Astrocyte of the cerebellum (primary cell): Measurements from ENCODE around the gene KIF1A.

ENCODE experiments used
- DNase-seq: peaks from one replicate; pipeline ENCODE4 v3.0.0-alpha.2; 2011; ENCODE audit warnings: low read depth
- H3K4me3 ChIP-seq: 2 replicates; pipeline ENCODE4 v1.5.1; 2011; ENCODE audit warnings: mild to moderate bottlenecking, low read depth, low read length, moderate library complexity
- in situ Hi-C: cut with HindIII; loops from 2 replicates; pipeline ENCODE4 v1.10.0; 2017; ENCODE audit warnings: low sequenced_read_pairs
- TF ChIP-seq, protein P1 (sequence below): IDR thresholded peaks from 2 replicates; pipeline ENCODE4 v1.5.1; 2012; ENCODE audit warnings: low read length, low read depth, moderate library complexity, mild to moderate bottlenecking; ENCODE audit errors: missing control alignments

Gene KIF1A

GRCh38 chr2:240722796-240723735 lies 97.0 kb downstream of the KIF1A start:
- DNase-seq = no peak
- no peak overlapping the region for H3K4me3 ChIP-seq
- in situ Hi-C loops = no loop called here
- TF ChIP-seq, protein P1, sequence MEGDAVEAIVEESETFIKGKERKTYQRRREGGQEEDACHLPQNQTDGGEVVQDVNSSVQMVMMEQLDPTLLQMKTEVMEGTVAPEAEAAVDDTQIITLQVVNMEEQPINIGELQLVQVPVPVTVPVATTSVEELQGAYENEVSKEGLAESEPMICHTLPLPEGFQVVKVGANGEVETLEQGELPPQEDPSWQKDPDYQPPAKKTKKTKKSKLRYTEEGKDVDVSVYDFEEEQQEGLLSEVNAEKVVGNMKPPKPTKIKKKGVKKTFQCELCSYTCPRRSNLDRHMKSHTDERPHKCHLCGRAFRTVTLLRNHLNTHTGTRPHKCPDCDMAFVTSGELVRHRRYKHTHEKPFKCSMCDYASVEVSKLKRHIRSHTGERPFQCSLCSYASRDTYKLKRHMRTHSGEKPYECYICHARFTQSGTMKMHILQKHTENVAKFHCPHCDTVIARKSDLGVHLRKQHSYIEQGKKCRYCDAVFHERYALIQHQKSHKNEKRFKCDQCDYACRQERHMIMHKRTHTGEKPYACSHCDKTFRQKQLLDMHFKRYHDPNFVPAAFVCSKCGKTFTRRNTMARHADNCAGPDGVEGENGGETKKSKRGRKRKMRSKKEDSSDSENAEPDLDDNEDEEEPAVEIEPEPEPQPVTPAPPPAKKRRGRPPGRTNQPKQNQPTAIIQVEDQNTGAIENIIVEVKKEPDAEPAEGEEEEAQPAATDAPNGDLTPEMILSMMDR = no peak

DNA sequence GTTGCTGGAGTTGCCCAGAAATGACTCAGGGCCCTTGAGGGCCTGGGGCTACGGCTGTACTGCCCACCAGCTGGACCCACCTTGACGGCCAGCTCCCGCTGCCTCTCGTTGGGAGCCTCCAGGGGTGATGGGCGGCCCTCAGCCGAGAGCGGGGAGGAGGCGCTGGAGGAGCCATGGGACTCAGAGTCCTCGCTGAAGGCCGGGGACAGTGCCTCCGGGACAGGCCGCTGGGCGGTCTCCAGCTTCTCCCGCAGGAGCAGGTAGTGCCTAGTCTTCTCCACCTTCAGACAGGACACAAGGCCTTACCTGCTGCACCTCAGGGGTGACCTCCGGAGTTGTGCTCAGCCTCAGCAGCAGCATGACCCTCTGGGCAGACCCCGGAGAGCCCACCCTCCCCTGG lies 97.6 kb downstream of the KIF1A start:
- H3K4me3 ChIP-seq = no peak overlapping the region
- DNase-seq = no peak
- TF ChIP-seq, protein P1 = no peak
- in situ Hi-C loops = no loop called here

- no peak for DNase-seq
- in situ Hi-C loops = no loop called here
- TF ChIP-seq, protein P1 = no peak
- H3K4me3 ChIP-seq = no peak overlapping the region
These were observed 98.3 kb downstream of the KIF1A start for GRCh38 chr2:240721596-240722180.

DNA sequence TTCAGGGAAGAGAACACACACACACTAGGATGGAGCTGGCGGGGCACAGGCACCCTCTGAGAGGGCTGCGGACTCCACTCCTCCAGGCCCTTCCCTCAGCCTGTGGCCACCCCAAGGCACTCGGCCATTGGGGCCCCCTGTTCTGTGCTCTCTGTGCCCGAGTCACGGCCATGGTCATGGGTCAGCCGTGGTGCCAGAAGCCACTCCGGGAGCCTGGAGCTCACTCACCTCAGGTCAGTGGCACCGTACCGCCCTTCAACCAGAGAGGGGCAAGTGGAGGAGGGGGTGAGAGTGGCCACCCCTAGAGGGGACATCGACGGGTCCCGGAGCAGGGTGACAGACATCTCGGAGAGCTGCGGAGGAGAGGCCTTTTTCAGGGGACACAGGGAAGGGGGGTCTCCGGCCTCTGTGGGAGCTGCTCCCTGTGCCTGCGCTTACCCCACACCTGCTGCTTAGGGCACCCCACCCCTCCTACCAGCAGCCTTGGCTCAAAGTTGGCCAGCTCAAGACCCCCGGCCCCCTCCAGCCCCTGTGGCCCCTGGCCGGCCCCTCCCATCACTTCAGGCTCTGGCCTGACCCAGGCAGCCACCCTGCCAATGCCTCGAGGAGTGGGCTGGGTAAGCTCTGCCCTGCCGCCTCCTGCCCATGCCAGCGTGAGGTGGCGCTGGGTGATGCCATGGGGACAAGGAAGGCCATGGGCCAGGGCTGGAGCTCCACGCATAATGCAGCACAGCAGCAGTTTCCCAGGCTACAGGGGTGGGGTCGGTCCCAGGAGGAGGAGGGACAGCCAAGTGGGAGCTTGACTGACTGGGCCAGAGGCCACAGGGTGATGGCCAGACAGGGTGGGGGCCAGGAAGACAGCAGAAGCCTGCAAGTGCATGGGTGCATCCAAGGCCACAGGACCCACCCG lies 99.1 kb downstream of the KIF1A start:
- in situ Hi-C loops = no loop called here
- no peak for DNase-seq
- no peak overlapping the region for H3K4me3 ChIP-seq
- TF ChIP-seq, protein P1 = no peak

- in situ Hi-C loops = no loop called here
- H3K4me3 ChIP-seq = no peak overlapping the region
- DNase-seq = no peak
- TF ChIP-seq, protein P1 = no peak
These were observed 100.1 kb downstream of the KIF1A start for GRCh38 chr2:240719676-240720545.
